ENCODE measurements around the gene SRMS. TPM values are rescaled to one million over a fixed set of nuclear protein-coding genes. Genes with fewer than 3 reads are reported as not detected.

SRMS gene
- polyA plus RNA-seq, 1 donor (not counting 4 experiments of a cell fraction or from before 2014, with no cell fraction given): 0.10 TPM

DNA sequence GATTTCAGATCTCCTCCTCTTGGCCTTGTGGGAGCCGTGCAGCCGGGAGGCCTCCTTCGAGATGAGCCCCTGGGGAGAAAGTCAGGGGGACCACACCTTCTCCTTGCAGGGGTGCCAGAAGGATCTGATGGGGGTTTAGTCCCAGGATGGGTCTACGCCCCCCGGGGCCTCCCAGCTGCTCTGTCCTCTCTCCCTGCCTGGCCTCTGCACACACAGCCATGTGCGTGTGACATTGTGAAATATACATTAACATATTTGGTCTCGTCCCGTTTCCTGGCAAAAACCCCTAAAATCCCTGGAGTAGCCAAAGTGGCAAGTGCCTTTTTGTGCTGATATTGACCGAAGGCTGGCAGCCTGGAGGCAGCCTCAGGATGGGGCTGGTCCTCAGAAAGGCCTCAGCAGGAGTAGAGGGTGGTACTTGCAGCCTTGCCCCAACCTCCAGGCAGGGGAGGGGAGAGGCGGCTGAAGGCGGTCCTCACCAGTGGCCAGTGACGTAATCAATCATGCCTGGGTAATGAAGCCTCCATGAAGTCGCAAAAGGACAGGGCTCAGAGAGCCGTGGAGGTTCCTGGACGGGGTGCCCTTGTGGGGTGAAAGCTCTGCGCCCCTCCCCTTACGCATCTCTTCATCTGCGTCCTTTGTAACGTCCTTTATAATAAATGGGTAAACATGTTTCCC lies 31.6 kb upstream of the SRMS start:
- Histone ChIP-seq H3K4me1 (ENCODE audit: control insufficient read depth, extremely low read depth, insufficient read depth, low read length) (peaks cover 9% of the 10 kb centered on the region), H3K4me2 (ENCODE audit: control insufficient read depth, extremely low read depth, insufficient read depth, low read depth, low read length) (no peak overlapping the region), H3K36me3 (ENCODE audit: control insufficient read depth in 2 of 2, extremely low read depth in 1 of 2, insufficient read depth in 2 of 2, low read length in 2 of 2) (no peaks in the 10 kb centered on the region), H3K9me1 (ENCODE audit: control insufficient read depth, extremely low read depth, insufficient read depth, low read length) (no peaks in the 10 kb centered on the region), H4K20me1 (ENCODE audit: control insufficient read depth, extremely low read depth, insufficient read depth, low read length) (no peaks in the 10 kb centered on the region), H3K9ac (ENCODE audit: control insufficient read depth, extremely low read depth, insufficient read depth, low read length) (no peak overlapping the region), H3K27ac (ENCODE audit: control insufficient read depth, insufficient read depth, low read length) (no peak overlapping the region), H3K9me3 (ENCODE audit: control insufficient read depth, low read depth, low read length) (no peaks in the 10 kb centered on the region), H3K79me2 (ENCODE audit: control insufficient read depth, insufficient read depth, low read length) (no peaks in the 10 kb centered on the region), H2AFZ (ENCODE audit: control insufficient read depth, low read length) (no peak overlapping the region), H3K27me3 (ENCODE audit: control insufficient read depth, extremely low read depth, insufficient read depth, low read length) (no peaks in the 10 kb centered on the region), H3K4me3 (ENCODE audit: control insufficient read depth in 2 of 3, extremely low read depth in 1 of 3, insufficient read depth in 2 of 3, low read depth in 1 of 3, low read length in 3 of 3) (no peak overlapping the region)
- no peak for DNase-seq (ENCODE audit: low read depth, low spot score)
- no peak for TF ChIP-seq EZH2 (IDR thresholded peaks at IDR 0.05; ENCODE audit: low read length)
- TF ChIP-seq, protein P1, sequence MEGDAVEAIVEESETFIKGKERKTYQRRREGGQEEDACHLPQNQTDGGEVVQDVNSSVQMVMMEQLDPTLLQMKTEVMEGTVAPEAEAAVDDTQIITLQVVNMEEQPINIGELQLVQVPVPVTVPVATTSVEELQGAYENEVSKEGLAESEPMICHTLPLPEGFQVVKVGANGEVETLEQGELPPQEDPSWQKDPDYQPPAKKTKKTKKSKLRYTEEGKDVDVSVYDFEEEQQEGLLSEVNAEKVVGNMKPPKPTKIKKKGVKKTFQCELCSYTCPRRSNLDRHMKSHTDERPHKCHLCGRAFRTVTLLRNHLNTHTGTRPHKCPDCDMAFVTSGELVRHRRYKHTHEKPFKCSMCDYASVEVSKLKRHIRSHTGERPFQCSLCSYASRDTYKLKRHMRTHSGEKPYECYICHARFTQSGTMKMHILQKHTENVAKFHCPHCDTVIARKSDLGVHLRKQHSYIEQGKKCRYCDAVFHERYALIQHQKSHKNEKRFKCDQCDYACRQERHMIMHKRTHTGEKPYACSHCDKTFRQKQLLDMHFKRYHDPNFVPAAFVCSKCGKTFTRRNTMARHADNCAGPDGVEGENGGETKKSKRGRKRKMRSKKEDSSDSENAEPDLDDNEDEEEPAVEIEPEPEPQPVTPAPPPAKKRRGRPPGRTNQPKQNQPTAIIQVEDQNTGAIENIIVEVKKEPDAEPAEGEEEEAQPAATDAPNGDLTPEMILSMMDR (optimal IDR thresholded peaks at IDR 0.05 in 1 of 3, IDR thresholded peaks at IDR 0.05 in 1 of 3, conservative IDR thresholded peaks at IDR 0.05 in 1 of 3; ENCODE audit: extremely low read depth in 1 of 3, insufficient read depth in 2 of 3, low read length in 3 of 3): no peak
- FAIRE-seq: no peak
- dilution Hi-C loops (cut with MboI; ENCODE audit: extremely low pct_ligation_motif_present, low sequenced_read_pairs): no loop called here

DNA sequence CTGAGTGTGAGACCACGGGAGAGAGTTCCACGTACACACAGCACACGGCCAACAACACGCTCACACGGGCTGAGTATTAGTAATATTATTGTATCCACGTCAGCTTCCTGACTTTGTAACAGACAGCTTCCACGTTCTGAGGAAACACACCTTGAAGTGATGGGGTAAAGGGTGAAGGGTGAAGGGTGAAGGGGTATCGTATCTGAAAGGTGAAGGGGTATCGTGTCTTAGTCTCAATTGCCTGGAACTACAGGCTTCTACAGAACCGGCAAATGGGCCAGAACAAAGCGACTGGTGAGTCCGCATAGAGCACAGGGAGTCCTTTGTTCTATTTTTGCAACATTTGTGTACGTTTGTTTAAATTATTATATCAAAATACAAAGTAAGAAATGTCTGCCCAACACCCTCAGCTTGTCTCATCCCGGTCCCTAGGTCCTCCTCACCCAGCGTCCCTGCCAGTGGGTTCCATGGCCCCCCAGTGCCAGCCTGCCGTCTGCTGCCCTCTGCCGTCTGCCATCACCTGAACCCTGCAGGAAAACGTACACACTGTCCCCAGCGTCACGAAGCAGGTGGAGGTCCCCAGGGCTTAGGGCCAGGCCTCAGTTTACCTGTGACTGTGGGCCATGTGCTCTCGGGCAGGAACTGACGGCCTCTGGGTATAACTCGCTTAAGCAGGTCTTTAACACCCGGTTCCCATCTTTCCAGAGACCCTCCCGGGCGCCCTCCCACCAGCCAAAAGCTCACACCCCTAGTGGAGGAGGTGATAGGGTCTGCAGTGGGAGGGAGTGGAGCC lies 30.9 kb upstream of the SRMS start:
- H3K4me2 ChIP-seq (ENCODE audit: control insufficient read depth, extremely low read depth, insufficient read depth, low read depth, low read length): no peak overlapping the region
- TF ChIP-seq, protein P1 (optimal IDR thresholded peaks at IDR 0.05 in 1 of 3, IDR thresholded peaks at IDR 0.05 in 1 of 3, conservative IDR thresholded peaks at IDR 0.05 in 1 of 3; ENCODE audit: extremely low read depth in 1 of 3, insufficient read depth in 2 of 3, low read length in 3 of 3): no peak
- TF ChIP-seq EZH2 (IDR thresholded peaks at IDR 0.05; ENCODE audit: low read length): no peak
- no peak overlapping the region for H3K4me3 ChIP-seq (ENCODE audit: control insufficient read depth in 2 of 3, extremely low read depth in 1 of 3, insufficient read depth in 2 of 3, low read depth in 1 of 3, low read length in 3 of 3)
- peaks cover 4% of the 10 kb centered on the region for H3K79me2 ChIP-seq (ENCODE audit: control insufficient read depth, insufficient read depth, low read length)
- FAIRE-seq (no peak), DNase-seq (ENCODE audit: low read depth, low spot score) (no peak)
- no peak overlapping the region for H3K9ac ChIP-seq (ENCODE audit: control insufficient read depth, extremely low read depth, insufficient read depth, low read length)
- H4K20me1 ChIP-seq (ENCODE audit: control insufficient read depth, extremely low read depth, insufficient read depth, low read length): no peaks in the 10 kb centered on the region
- peaks cover 9% of the 10 kb centered on the region for H3K4me1 ChIP-seq (ENCODE audit: control insufficient read depth, extremely low read depth, insufficient read depth, low read length)
- H3K9me1 ChIP-seq (ENCODE audit: control insufficient read depth, extremely low read depth, insufficient read depth, low read length): no peaks in the 10 kb centered on the region
- H3K36me3 ChIP-seq (ENCODE audit: control insufficient read depth in 2 of 2, extremely low read depth in 1 of 2, insufficient read depth in 2 of 2, low read length in 2 of 2): no peaks in the 10 kb centered on the region
- dilution Hi-C loops (cut with MboI; ENCODE audit: extremely low pct_ligation_motif_present, low sequenced_read_pairs): no loop called here
- no peaks in the 10 kb centered on the region for H3K9me3 ChIP-seq (ENCODE audit: control insufficient read depth, low read depth, low read length)
- no peak overlapping the region for H2AFZ ChIP-seq (ENCODE audit: control insufficient read depth, low read length)
- no peaks in the 10 kb centered on the region for H3K27me3 ChIP-seq (ENCODE audit: control insufficient read depth, extremely low read depth, insufficient read depth, low read length)
- no peak overlapping the region for H3K27ac ChIP-seq (ENCODE audit: control insufficient read depth, insufficient read depth, low read length)
